Smooth muscle cell of the brain vasculature (primary cell): ENCODE results near the gene CCDC85A.

Experiments used
- DNase-seq: peaks from one replicate; pipeline ENCODE4 v3.0.0-alpha.2; 2012; ENCODE audit warnings: low read depth, low spot score

The CCDC85A gene

DNA sequence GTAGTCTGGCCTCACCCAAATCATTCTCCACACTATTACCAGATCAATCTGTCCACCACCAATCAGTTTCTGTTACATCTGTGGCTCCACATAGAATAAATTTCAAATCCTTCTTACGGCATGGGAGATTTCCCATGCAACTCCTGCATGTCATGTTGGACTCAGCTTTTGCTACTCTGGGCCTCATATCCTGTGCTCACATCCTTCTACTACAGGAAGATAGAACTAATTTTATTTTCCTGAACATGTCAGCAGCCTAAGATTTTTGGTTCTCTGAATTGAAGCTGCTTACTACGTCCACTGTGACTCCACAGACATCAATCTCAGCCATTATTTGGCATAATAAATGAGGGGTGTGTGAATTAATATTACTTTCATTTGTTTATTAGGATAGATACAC lies 181.1 kb downstream of the CCDC85A start:
- DNase-seq, result no peak

DNA sequence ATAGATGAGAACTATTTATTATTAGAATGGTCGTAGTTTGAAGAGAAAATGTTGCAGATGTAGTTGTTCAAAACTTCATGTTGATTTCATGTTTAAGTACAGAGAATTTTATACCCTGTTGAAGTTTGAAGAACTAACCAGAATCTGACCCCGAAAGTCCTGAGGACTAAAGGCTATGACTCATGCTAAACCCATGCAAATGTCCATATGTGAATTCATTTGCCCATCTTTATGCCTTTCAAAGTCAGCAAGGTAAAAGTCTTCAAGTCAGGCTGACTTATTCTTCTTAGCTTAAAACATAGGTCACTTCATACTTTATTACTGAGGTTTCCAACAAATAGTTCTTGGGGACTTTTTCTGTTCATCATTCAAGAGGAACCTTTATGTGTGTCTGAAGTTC lies 185.5 kb downstream of the CCDC85A start:
- DNase-seq, result no peak

DNA sequence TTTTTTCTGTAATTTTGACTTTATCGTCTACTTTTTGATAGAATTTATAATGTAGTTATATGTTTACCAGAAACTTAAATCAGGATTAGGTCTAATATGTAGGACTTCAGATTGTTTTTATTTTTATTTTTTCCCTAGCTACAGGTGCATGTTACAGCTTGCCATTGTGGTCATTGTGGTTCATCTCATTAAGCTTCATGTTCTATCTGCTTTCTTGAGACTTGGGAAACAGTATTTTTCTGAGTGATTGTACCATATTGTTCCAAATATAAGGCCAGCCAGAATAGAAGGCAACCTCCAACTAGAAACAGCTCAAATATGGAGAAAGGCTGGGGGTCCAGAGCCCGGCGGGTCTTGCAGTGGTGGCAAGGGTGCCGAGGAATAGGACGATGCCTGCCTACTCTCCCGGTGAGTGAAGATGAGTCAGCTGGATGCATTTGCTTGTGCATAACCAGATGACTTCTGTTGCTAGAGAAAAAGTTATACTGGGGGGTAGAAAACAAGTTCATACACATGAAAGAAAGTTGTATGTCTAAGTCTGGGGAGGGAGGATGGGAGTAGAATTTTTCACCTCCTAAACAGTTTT lies 188.4 kb downstream of the CCDC85A start:
- DNase-seq, result no peak

DNA sequence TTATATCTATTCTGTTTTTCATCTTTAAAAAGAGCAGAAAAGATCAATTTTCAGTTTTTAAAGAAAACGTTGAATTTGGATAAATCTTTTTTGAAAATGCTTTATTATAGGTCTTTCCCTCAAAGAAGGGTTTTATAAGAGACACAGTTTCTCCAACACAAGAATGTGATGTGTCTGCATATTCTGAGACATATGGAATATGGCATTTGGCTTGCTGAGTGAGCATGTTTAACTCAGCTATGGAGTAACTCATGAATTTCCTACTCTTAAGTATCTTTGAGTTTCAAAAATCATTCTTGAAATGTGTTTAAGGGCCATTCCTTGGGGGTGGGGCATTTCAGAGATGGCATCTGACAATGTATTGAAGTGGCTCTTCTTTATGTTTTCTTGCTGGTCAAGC lies 191.5 kb downstream of the CCDC85A start:
- no peak for DNase-seq

DNA sequence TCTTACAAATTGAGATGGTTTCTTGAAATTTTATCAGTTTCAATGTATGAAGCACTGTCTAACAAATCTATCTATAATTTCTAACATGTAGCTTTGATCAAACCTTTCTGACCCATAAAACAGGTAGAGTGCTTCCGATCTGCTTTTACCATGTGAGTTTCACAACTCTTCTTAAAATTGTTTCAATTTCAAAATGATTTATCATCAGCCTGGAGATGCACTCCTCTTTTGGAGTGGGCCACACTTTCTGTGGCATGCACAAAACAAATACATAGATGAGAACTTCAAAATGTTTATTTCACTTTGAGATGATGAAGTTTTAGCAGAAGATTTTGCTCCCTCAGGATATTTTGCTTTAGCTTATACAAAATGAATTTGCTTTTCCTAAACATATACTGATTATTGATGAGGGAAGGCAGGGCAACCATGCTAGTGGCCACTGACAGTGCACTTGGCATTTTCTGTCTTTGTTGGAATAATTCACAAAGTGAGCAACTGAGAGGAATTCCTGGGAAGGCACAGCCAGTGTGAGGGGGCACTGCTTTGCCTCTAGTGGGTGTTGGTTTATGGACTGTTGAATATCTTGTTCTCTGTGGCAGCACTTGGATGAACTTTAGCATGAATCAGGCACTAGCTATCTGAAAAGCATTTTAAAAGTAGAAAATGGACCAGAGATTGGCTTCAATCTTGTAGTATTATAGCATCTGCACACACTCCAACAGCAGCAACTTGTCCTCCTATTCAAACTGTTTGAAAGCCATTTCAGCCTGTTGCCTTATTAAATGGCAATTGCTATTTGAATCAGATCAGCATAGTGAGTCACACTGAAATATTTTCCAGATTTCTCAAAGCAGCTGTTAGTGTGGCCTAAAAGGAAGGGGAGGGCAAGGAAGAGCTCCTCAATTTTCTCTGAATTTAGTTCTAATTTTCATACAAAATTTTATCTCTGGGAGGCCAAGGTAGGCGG lies 193.2 kb downstream of the CCDC85A start:
- no peak for DNase-seq

DNA sequence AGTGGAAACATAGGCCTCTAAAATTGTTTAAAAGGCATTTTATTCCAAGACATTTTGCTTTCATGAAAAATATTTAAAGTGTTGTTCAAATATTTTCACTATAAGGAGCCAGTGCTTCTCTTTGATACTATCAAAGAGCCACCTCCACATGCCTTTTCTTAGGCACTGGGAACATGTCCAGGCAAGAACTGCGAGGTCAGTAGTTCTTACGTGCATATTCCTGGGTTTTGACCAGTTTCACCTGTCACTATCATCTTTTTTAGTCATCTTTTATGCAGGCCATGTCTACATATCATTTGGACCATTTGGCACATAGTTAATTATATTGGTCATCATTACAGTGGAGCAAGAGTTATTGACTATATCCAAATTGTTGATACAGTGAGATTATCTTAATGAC lies 195.3 kb downstream of the CCDC85A start:
- DNase-seq, result no peak

DNA sequence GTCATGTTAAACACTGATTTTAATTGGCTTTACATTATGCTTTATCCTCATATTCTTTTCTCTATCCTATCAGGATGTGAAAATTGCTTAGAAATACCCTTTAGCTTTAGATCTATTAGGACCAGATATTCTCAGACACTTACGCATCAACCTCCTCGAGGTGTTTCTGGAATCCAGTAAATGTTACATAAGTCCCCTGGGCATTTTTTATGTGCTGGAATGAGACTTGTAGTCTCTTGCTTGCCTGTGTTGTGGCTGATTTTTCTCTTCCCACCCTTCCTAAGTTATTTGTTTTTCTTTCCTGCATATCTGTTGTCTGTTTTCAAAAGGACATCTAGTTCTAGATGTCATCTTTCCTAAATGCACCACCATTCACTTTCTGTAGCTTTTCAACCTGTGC lies 197.1 kb downstream of the CCDC85A start:
- no peak for DNase-seq

DNA sequence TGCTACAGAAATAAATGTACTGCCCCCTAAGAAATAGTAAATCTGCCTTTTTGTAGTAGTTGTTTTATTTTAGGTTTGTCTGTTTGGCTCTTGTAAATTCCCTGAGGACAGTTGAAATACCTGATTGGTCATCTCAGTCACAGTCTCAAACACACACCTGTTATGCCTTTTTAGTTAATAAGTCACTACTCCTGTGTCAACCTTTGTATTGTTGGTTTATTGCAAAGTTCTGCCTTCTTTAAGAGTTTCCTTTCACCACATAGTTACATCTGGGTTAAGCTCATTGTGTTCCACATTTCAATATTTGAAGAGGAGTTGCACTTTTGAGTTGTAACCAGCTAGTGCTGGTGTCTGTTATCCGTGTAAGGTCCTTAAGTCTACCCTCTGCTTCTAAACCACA lies 198.7 kb downstream of the CCDC85A start:
- no peak for DNase-seq

DNA sequence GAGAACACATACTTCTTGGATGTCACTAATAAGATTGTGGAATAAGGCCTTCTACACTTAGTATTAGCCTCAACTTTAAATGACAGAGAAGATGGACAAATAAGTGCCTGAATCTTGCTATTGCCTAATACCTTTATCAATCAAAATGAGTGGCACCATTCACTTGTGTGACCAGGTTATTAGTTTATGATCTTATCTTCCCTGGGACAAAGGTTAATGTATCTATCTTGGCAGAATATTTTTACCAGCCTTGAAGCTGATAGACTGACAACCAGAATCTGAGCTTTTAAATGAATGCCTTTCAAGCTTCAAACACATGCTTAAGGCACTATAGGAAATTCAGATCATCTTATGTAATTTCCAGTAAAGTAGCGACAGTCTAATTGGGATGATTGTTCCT lies 202.9 kb downstream of the CCDC85A start:
- no peak for DNase-seq

DNA sequence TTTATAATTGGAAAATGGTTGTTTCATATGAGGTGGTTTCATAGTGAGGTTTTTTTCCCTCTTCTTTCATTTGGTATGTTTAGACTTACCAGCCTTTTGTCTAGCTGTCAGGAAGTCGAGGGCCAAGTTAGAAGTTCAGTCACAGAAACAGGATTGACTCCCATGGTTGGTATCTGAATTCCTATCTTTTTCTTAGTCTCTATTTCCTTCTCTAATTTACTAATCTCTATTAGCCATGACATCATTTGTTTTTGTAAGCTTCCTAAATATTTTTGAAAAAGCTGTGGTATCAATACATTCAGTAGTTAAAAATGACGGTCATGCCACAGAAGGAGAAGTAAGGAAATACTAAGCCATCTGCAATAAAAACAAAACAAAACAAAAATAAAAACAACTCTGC lies 206.9 kb downstream of the CCDC85A start:
- DNase-seq, result no peak

DNA sequence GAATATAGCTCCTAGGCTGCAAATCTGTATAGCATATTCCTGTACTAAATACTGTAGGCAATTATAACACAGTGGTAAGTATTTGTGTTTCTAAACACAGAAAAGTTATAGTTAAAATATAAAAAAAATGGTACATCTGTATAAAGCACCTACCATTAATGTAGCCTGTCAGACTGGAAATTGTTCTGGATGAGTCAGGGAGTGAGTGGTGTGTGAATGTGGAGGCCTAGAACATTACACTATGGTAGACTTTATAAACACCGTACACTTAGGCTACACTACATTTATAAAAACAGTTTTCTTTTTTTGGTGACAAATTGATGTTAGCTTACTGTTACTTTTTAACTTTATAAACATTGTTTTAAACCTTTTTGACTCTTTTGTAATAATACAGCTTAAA lies 226.3 kb downstream of the CCDC85A start:
- DNase-seq, result no peak

DNA sequence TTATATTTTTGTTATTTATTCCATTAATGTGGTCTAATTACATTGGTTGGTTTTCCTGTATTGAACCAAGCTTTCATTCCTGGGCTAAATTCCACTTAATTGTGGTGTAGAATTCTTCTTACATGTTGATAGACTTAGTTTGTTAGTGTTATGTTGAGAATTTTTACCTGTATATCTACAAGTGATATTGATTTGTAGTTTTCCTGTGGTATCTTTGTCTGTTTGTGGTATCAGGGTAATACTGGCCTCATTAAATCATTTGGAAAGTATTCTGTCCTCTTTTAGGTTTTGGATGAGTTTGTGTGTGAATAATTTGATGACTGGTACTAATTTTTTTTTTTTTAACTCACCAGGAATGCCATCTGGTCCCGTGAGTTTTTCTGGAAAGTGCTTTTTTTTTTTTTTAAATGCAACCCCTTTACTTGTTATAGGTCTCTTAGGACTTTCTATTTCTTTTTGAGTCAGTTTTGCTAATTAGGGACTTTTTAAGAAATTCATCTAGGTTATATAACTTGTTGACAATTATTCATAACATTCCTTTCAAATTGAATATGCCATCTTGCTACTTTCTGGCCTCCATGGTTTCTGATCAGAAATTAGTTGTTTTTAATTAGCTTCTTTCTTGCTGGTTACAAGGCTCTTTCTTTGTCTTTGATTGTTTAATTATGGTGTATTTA lies 232.8 kb downstream of the CCDC85A start:
- DNase-seq, result no peak
